Heart right ventricle (tissue), 16 donors: ENCODE data around the gene UMODL1. TPM values are rescaled to one million over a fixed set of nuclear protein-coding genes. Genes with fewer than 3 reads are reported as not detected.
A peak's percentile ranks its signal among the peaks of the same experiment; 100 is the strongest.

Experiments
- ATAC-seq, 8 donors: fragments of 200-7000 bp; cut with Tn5 transposase; one replicate each; pipeline ENCODE4 v1.9.1; 2020; ENCODE audit warnings: mild to moderate bottlenecking in 8 of 8, moderate library complexity in 8 of 8, moderate number of reproducible peaks in 1 of 8
- DNase-seq, 2 donors: peaks; one replicate each; pipeline ENCODE4 v3.0.0-alpha.2; 2020
- H3K27ac ChIP-seq, 10 donors: fragments of 200-600 bp; sonication (generic) in 2 of 10; one replicate each; pipeline versions ENCODE4 v1.5.0 to v1.8.0; 2020 to 2022; ENCODE audit warnings: mild to moderate bottlenecking in 3 of 10
- H3K27me3 ChIP-seq, 7 donors: fragments of 200-600 bp; one replicate each; pipeline ENCODE4 v1.8.0; 2021 to 2022; ENCODE audit warnings: mild to moderate bottlenecking in 2 of 7
- H3K36me3 ChIP-seq, 9 donors: fragments of 200-600 bp; sonication (generic) in 1 of 9; one replicate each; pipeline versions ENCODE4 v1.5.0 to v1.8.0; 2020 to 2022; ENCODE audit warnings: mild to moderate bottlenecking in 2 of 9
- H3K4me1 ChIP-seq, 9 donors: fragments of 200-600 bp; sonication (generic) in 1 of 9; one replicate each; pipeline versions ENCODE4 v1.5.0 to v1.8.0; 2020 to 2022; ENCODE audit warnings: mild to moderate bottlenecking in 4 of 9
- H3K4me3 ChIP-seq, 10 donors: fragments of 200-600 bp; sonication (generic) in 2 of 10; one replicate each; pipeline versions ENCODE4 v1.5.0 to v1.8.0; 2020 to 2022; ENCODE audit warnings: mild to moderate bottlenecking in 7 of 10, moderate library complexity in 2 of 10
- H3K9me3 ChIP-seq, 11 donors: fragments of 200-600 bp in 10 of 11; sonication (generic) in 2 of 11; one replicate each; pipeline versions ENCODE4 v1.5.0 to v1.8.0; 2013 to 2022; ENCODE audit warnings: mild to moderate bottlenecking in 2 of 11, control low read depth in 1 of 11, moderate library complexity in 1 of 11
- WGBS, 2 donors: extraction: QIAGEN DNeasy Blood & Tissue Kit; methylation state at CpG; one replicate each; pipeline ENCODE4 v1.1.7; 2013; ENCODE audit warnings: inconsistent platforms in 1 of 2; 5-methylcytosine and 5-hydroxymethylcytosine counted together
- intact Hi-C, 10 donors: fragments of 100-400 bp; cut with DNase I; formaldehyde crosslinking; loops; one replicate each; pipeline versions ENCODE4 v1.11.1 to v1.14.2; 2022
- polyA plus RNA-seq, 2 donors: library from polyadenylated mRNA; stranded (reverse); fragments of 200-250 nt; gene quantifications; one replicate each; pipeline ENCODE4 v1.2.3, GENCODE V29; 2013
- total RNA-seq, 10 donors: library from RNA; stranded (reverse); fragmentation: NEBNext Ultra II Directional in 3 of 10; extraction: Animal tissue kit (Norgen Biotek cat#: 25700) in 3 of 10; gene quantifications; one replicate each; pipeline versions ENCODE4 v1.2.1 to v1.2.4, GENCODE V29; 2021 to 2023
- TF ChIP-seq, protein P1 (sequence below), 9 donors: fragments of 200-600 bp; sonication (generic) in 2 of 9; IDR thresholded peaks; one replicate each; pipeline versions ENCODE4 v1.5.0 to v1.8.0; 2021 to 2022; ENCODE audit warnings: antibody characterized with exemption in 9 of 9, mild to moderate bottlenecking in 5 of 9, moderate library complexity in 1 of 9
- donor health status: Arrhythmogenic right ventricular cardiomyopathy.
- donor health status: ischemic (EF 13 %, LVEDD 7.1; RV severe dilation, severe dysfunction).
- donor health status: healthy with polysubstance abuse.
- donor health status: DM: no; HTN: yes; CAD: no.
- donor health status: DM: no; HTN: no; CAD: no.
- donor health status: ischemic (EF 25% LVEDD 6.9; RV normal size, moderate dysfunction).
- donor health status: ischemic (EF 25% LVEDD 5.7; RV mildly dilated, moderate dysfunction).
- donor health status: healthy.
- donor health status: DM: yes; HTN: yes; CAD: no.
- donor health status: Ischemic cardiomyopathy.
- donor health status: ischemic (EF 35%, LVEDD 5.7; RV mildly dilated, moderate dysfunction).
- donor health status: nonischemic (EF 11% LVEDD 7.7; RV severe dilation, severe dysfunction).
- donor health status: DM: yes; HTN: yes; CAD: no.
- donor health status: PGD.
- donor health status: ischemic (EF 29% LVEDD 5.4; RV normal size, mild dysfunction).
- donor health status: nonischemic (EF 23%, LVEDD 6.1; RV moderate dilation, normal function).

UMODL1 gene
- total and polyA plus RNA-seq, 12 donors = 0.13 to 0.31 (median 0.25) TPM; not detected in 9

- H3K4me1 ChIP-seq = peaks cover 0 to 10% (median 0%) of the 10 kb centered on the region in 9 donors
- DNase-seq (no peak), ATAC-seq (no peak)
- peaks cover 8 to 83% (median 71%) of the 10 kb centered on the region in 7 donors for H3K27me3 ChIP-seq
- intact Hi-C loops = no loop called here
- H3K4me3 ChIP-seq = no peak overlapping the region
- H3K36me3 ChIP-seq = no peaks in the 10 kb centered on the region
- TF ChIP-seq, protein P1, sequence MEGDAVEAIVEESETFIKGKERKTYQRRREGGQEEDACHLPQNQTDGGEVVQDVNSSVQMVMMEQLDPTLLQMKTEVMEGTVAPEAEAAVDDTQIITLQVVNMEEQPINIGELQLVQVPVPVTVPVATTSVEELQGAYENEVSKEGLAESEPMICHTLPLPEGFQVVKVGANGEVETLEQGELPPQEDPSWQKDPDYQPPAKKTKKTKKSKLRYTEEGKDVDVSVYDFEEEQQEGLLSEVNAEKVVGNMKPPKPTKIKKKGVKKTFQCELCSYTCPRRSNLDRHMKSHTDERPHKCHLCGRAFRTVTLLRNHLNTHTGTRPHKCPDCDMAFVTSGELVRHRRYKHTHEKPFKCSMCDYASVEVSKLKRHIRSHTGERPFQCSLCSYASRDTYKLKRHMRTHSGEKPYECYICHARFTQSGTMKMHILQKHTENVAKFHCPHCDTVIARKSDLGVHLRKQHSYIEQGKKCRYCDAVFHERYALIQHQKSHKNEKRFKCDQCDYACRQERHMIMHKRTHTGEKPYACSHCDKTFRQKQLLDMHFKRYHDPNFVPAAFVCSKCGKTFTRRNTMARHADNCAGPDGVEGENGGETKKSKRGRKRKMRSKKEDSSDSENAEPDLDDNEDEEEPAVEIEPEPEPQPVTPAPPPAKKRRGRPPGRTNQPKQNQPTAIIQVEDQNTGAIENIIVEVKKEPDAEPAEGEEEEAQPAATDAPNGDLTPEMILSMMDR (IDR thresholded peaks at IDR 0.05) = no peak
- no peak overlapping the region for H3K27ac ChIP-seq
- 70 to 77% methylated on average over 11 of the region's 11 CpGs for WGBS, 2 donors
- H3K9me3 ChIP-seq = no peaks in the 10 kb centered on the region
Measured at GRCh38 chr21:42120101-42120902, 49.2 kb downstream of the UMODL1 start.

- TF ChIP-seq, protein P1 (IDR thresholded peaks at IDR 0.05) = no peak
Measured at GRCh38 chr21:42120903-42121535, 49.9 kb downstream of the UMODL1 start.

DNA sequence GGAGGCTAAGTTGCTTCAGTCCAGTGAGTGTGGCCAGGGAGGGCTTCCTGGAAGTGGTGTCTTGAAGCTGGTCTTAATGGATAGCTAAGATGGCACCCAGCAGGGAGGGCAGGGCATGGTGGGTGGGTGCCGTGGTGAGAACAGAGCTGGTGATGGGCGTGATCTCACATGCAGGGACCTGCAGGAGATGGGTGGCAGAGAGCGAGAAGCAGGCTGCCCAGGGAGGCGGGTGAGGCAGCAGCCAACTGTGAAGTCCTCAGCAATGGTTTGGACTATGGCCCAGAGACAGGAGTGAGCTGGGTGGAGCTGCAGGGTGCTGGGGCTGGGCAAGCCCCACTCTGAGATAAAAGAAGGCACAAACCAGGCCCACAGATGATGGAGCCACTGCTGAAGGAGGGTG lies 50.7 kb downstream of the UMODL1 start:
- Histone ChIP-seq H3K36me3 (no peaks in the 10 kb centered on the region), H3K27me3 (peaks cover 8 to 91% (median 73%) of the 10 kb centered on the region in 7 donors), H3K4me3 (no peak overlapping the region), H3K4me1 (peaks cover 0 to 10% (median 0%) of the 10 kb centered on the region in 9 donors), H3K9me3 (no peaks in the 10 kb centered on the region), H3K27ac (no peak overlapping the region)
- TF ChIP-seq, protein P1 (IDR thresholded peaks at IDR 0.05) = no peak
- WGBS, 2 donors = 88 to 91% methylated on average over 4 of the region's 4 CpGs
- no peak for DNase-seq
- ATAC-seq = peak in 1 of 8 donors; percentile 30
- intact Hi-C loops = no loop called here

More at GRCh38 chr21:42120903-42121535, 49.9 kb downstream of the UMODL1 start:
- H3K36me3 ChIP-seq = no peaks in the 10 kb centered on the region
- DNase-seq (no peak), ATAC-seq (no peak)
- no peak overlapping the region for H3K27ac ChIP-seq
- H3K9me3 ChIP-seq = no peaks in the 10 kb centered on the region
- H3K4me3 ChIP-seq = no peak overlapping the region
- 30 to 37% methylated on average over 13 of the region's 13 CpGs for WGBS, 2 donors
- peaks cover 8 to 85% (median 74%) of the 10 kb centered on the region in 7 donors for H3K27me3 ChIP-seq
- peaks cover 0 to 10% (median 0%) of the 10 kb centered on the region in 9 donors for H3K4me1 ChIP-seq
- intact Hi-C loops = no loop called here

- DNase-seq (no peak), ATAC-seq (no peak)
- Histone ChIP-seq H3K36me3 (no peaks in the 10 kb centered on the region), H3K4me3 (no peak overlapping the region), H3K9me3 (no peaks in the 10 kb centered on the region), H3K27ac (no peak overlapping the region), H3K27me3 (peaks cover 8 to 97% (median 71%) of the 10 kb centered on the region in 7 donors), H3K4me1 (peaks cover 0 to 4% (median 0%) of the 10 kb centered on the region in 9 donors)
- TF ChIP-seq, protein P1 (IDR thresholded peaks at IDR 0.05) = no peak
- intact Hi-C loops = no loop called here
- 91 to 94% methylated on average over 13 of the region's 13 CpGs for WGBS, 2 donors
Measured at GRCh38 chr21:42122398-42122797, 51.3 kb downstream of the UMODL1 start.
